ENCODE results near the gene RSPO3. TPM values are rescaled to one million over a fixed set of nuclear protein-coding genes. Genes with fewer than 3 reads are reported as not detected.

The RSPO3 gene
- total RNA-seq, 1 experiment from 2014 or later: not detected

- POLR2A ChIA-PET: no interaction called here
- H3K4me1 Mint-ChIP-seq (ENCODE audit: insufficient read depth, unreplicated experiment): peaks cover 5% of the 10 kb centered on the region
- no peaks in the 10 kb centered on the region for H3K36me3 Mint-ChIP-seq (ENCODE audit: insufficient read depth, unreplicated experiment)
- BruUV-seq (replicated peaks): no TSS peak
- CTCF ChIA-PET: interaction anchor here (0.5 to 0.9 kb wide), 2 partner anchors 11 to 1025 kb away, joined by 3 read pairs; no protein-coding TSS in a partner anchor
- H3K9me3 Mint-ChIP-seq (ENCODE audit: unreplicated experiment): no peaks in the 10 kb centered on the region
- no peak for TF ChIP-seq CTCF (IDR thresholded peaks at IDR 0.05; ENCODE audit: unreplicated experiment)
- DNase-seq (ENCODE audit: unreplicated experiment): no peak
- no peak overlapping the region for H3K27ac Mint-ChIP-seq (ENCODE audit: low read depth, unreplicated experiment)
- peaks cover 51% of the 10 kb centered on the region for H3K27me3 Mint-ChIP-seq (ENCODE audit: insufficient read depth, unreplicated experiment)
- intact Hi-C loops (cut with micrococcal nuclease): no loop called here
- no peak overlapping the region for H3K4me3 Mint-ChIP-seq (ENCODE audit: unreplicated experiment)
Measured at GRCh38 chr6:127201321-127201720, 82.8 kb downstream of the RSPO3 start.

- ChIA-PET POLR2A (no interaction called here), CTCF (no interaction called here)
- H3K36me3 Mint-ChIP-seq (ENCODE audit: insufficient read depth, unreplicated experiment): no peaks in the 10 kb centered on the region
- no peak for TF ChIP-seq CTCF (IDR thresholded peaks at IDR 0.05; ENCODE audit: unreplicated experiment)
- no peak overlapping the region for H3K4me3 Mint-ChIP-seq (ENCODE audit: unreplicated experiment)
- no peak overlapping the region for H3K27ac Mint-ChIP-seq (ENCODE audit: low read depth, unreplicated experiment)
- DNase-seq (ENCODE audit: unreplicated experiment): no peak
- no TSS peak for BruUV-seq (replicated peaks)
- H3K9me3 Mint-ChIP-seq (ENCODE audit: unreplicated experiment): no peaks in the 10 kb centered on the region
- intact Hi-C loops (cut with micrococcal nuclease): no loop called here
- peaks cover 47% of the 10 kb centered on the region for H3K27me3 Mint-ChIP-seq (ENCODE audit: insufficient read depth, unreplicated experiment)
- peaks cover 5% of the 10 kb centered on the region for H3K4me1 Mint-ChIP-seq (ENCODE audit: insufficient read depth, unreplicated experiment)
Measured at GRCh38 chr6:127202676-127203075, 84.2 kb downstream of the RSPO3 start.

- intact Hi-C loops (cut with micrococcal nuclease): no loop called here
- ChIA-PET CTCF (interaction anchor here (0.8 kb wide), 1 partner anchor 17 kb away, joined by 3 read pairs; no protein-coding TSS in a partner anchor), POLR2A (no interaction called here)
- DNase-seq (ENCODE audit: unreplicated experiment): no peak
- peaks cover 5% of the 10 kb centered on the region for H3K4me1 Mint-ChIP-seq (ENCODE audit: insufficient read depth, unreplicated experiment)
- no peak overlapping the region for H3K27ac Mint-ChIP-seq (ENCODE audit: low read depth, unreplicated experiment)
- no TSS peak for BruUV-seq (replicated peaks)
- H3K4me3 Mint-ChIP-seq (ENCODE audit: unreplicated experiment): no peak overlapping the region
- TF ChIP-seq CTCF (IDR thresholded peaks at IDR 0.05; ENCODE audit: unreplicated experiment): no peak
- H3K9me3 Mint-ChIP-seq (ENCODE audit: unreplicated experiment): no peaks in the 10 kb centered on the region
- no peaks in the 10 kb centered on the region for H3K36me3 Mint-ChIP-seq (ENCODE audit: insufficient read depth, unreplicated experiment)
- peaks cover 54% of the 10 kb centered on the region for H3K27me3 Mint-ChIP-seq (ENCODE audit: insufficient read depth, unreplicated experiment)
Measured at GRCh38 chr6:127204281-127204680, 85.8 kb downstream of the RSPO3 start.

GRCh38 chr6:127205036-127205435, 86.6 kb downstream of the RSPO3 start:
- Mint-ChIP-seq H3K4me3 (ENCODE audit: unreplicated experiment) (no peak overlapping the region), H3K36me3 (ENCODE audit: insufficient read depth, unreplicated experiment) (no peaks in the 10 kb centered on the region), H3K27me3 (ENCODE audit: insufficient read depth, unreplicated experiment) (peaks cover 50% of the 10 kb centered on the region), H3K27ac (ENCODE audit: low read depth, unreplicated experiment) (no peak overlapping the region), H3K4me1 (ENCODE audit: insufficient read depth, unreplicated experiment) (peaks cover 5% of the 10 kb centered on the region), H3K9me3 (ENCODE audit: unreplicated experiment) (no peaks in the 10 kb centered on the region)
- ChIA-PET POLR2A (no interaction called here), CTCF (no interaction called here)
- no peak for TF ChIP-seq CTCF (IDR thresholded peaks at IDR 0.05; ENCODE audit: unreplicated experiment)
- DNase-seq (ENCODE audit: unreplicated experiment): no peak
- no TSS peak for BruUV-seq (replicated peaks)
- intact Hi-C loops (cut with micrococcal nuclease): no loop called here
